Esophagus muscularis mucosa (tissue), 2 donors: Measurements from ENCODE around the gene ZNF446.

Experiments used
- EP300 ChIP-seq: sonication (generic); formaldehyde crosslinking; IDR thresholded peaks from one replicate; pipeline ENCODE4 v1.6.1; 2017; ENCODE audit warnings: antibody characterized with exemption
- POLR2A ChIP-seq: fragments of 450-650 bp; IDR thresholded peaks from one replicate; pipeline ENCODE4 v1.6.1; 2017; ENCODE audit warnings: antibody characterized with exemption, moderate library complexity, mild to moderate bottlenecking, low read depth

DNA sequence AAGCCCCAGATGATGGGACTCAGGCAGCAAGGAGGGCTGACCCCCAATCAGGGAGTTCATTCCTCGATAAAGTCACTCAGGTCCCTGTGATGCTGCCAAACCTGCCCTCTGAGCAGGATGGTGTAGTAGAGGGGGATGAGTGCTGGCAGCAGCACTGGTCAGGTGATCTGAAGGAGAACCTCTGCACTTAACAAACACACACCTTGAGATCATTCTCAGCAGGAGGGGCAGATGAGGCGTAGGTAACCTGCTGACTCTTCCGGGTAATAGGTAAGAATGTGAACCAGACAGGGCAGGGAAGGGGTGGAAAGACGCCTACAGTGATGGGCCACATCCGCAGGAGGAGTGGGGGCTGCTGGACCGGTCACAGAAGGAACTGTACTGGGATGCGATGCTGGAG, 3.2 kb downstream of the ZNF446 start:
- no peak for TF ChIP-seq POLR2A
- TF ChIP-seq EP300: no peak
